Rectal smooth muscle tissue (tissue), 1 donor: ENCODE measurements around the gene LRCOL1.
"Not testable (repeated sequence)": the region's sequence is repeated elsewhere in the genome, so short reads cannot be mapped to it uniquely, and the experiment has no call there.

ENCODE experiments used
- H3K27ac ChIP-seq: one replicate; pipeline ENCODE4 v1.7.0; 2013; ENCODE audit warnings: low read depth, low read length, inconsistent platforms
- H3K27me3 ChIP-seq: one replicate; pipeline ENCODE4 v1.7.0; 2013; ENCODE audit warnings: low read length; ENCODE audit not compliant: control insufficient read depth, insufficient read depth
- H3K36me3 ChIP-seq: one replicate; pipeline ENCODE4 v1.7.0; 2013; ENCODE audit warnings: low read length; ENCODE audit not compliant: control insufficient read depth, insufficient read depth
- H3K4me1 ChIP-seq: one replicate; pipeline ENCODE4 v1.7.0; 2013; ENCODE audit warnings: low read length; ENCODE audit not compliant: control insufficient read depth, insufficient read depth
- H3K4me3 ChIP-seq: one replicate; pipeline ENCODE4 v1.7.0; 2013; ENCODE audit warnings: low read length
- H3K9ac ChIP-seq: one replicate; pipeline ENCODE4 v1.7.0; 2013; ENCODE audit warnings: low read length

Gene LRCOL1

DNA sequence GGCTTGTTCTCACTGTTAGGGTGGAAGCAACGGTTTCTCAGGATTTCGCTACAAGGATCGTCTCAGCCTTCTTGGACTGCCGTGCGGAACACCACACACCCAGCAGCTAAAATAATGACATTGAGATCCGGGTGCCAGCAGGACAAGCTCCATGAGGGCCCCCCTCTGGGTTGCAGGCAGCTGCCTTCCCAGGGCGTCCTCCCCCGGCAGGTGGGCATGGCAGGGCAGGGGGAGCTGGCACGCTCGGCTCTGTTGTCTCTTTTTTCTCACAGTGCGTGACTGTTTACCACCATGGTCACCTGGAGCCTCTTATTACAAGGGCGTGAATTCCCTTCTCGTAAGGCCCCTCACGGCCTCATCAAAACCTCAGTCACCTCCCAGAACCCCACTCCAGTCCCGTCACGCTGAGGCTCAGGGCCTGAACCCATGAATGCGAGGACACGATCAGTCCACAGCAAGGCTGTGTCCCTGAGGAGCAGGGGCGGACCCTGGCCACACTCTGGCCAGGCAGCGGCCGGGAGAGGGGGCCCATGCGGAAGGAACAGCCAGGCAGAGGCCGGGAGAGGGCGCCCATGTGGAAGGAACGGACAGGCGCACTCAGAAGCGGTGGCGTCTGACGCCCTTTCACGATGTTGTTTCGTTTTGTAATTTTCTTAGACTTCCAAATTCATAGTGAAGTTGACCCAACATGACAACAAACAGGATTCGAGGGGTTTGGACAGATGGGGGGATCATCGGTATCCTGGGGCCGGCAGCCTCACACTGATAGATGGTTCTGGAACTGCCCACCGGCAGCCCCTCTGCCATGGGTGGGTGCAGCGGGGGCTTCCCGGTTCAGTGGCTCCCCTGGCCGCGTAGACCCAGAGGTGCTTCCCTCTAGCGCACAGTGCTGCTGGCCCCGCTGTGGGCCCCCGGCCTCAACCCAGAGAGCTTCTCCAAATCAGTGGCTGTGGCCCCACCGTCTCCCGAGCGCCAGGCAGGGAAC is 10.0 kb downstream of the LRCOL1 start:
- peaks cover 2% of the 10 kb centered on the region for H3K4me1 ChIP-seq

GRCh38 chr12:132599502-132599901 is 10.9 kb downstream of the LRCOL1 start:
- peaks cover 15% of the 10 kb centered on the region for H3K27me3 ChIP-seq

More for the DNA sequence above, 10.0 kb downstream of the LRCOL1 start:
- Histone ChIP-seq H3K9ac (no peak overlapping the region), H3K4me3 (peak overlapping the region; percentile 55), H3K36me3 (no peaks in the 10 kb centered on the region), H3K27me3 (peaks cover 17% of the 10 kb centered on the region), H3K27ac (no peak overlapping the region)

DNA sequence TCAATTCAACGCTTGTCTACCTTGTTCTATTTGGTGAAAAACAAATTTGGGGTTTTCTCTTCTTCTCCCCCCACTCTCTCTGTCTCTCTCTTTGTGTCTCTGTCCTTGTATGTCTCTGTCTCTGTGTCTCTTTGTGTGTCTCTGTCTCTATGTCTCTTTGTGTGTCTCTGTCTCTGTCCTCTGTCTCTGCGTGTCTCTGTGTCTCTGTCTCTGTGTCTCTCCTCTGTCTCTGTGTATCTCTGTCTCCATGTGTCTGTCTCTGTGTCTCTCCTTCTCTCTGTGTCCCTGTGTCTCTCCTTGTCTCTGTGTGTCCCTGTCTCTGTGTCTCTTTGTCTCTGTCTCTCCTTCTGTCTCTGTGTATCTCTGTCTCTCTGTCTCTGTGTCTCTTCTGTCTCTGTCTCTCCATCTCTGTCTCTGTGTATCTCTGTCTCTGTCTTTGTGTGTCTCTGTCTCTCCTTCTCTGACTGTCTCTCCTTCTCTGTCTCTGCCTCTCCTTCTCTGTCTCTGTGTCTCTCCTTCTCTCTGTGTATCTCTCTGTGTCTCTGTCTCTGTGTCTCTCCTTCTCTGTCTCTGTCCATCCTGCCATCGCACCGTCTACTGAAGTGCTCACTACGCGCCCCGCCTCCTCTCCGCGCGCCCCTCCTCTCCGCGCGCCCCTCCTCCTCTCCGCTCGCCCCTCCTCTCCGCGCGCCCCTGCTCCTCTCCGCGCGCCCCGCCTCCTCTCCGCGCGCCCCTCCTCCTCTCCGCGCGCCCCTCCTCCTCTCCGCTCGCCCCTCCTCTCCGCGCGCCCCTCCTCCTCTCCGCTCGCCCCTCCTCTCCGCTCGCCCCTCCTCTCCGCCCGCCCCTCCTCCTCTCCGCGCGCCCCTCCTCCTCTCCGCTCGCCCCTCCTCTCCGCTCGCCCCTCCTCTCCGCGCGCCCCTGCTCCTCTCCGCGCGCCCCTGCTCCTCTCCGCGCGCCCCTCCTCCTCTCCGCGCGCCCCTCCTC is 12.8 kb downstream of the LRCOL1 start:
- no peak overlapping the region for H3K27ac ChIP-seq
- H3K4me3 ChIP-seq, result peak overlapping the region; percentile 52
- H3K36me3 ChIP-seq, result no peaks in the 10 kb centered on the region
- no peaks in the 10 kb centered on the region for H3K27me3 ChIP-seq
- no peak overlapping the region for H3K9ac ChIP-seq
- H3K4me1 ChIP-seq, result peaks cover 2% of the 10 kb centered on the region

More at GRCh38 chr12:132599502-132599901, 10.9 kb downstream of the LRCOL1 start:
- not testable (repeated sequence) for H3K36me3 ChIP-seq, H3K4me1 ChIP-seq, H3K27ac ChIP-seq, H3K9ac ChIP-seq, H3K4me3 ChIP-seq

DNA sequence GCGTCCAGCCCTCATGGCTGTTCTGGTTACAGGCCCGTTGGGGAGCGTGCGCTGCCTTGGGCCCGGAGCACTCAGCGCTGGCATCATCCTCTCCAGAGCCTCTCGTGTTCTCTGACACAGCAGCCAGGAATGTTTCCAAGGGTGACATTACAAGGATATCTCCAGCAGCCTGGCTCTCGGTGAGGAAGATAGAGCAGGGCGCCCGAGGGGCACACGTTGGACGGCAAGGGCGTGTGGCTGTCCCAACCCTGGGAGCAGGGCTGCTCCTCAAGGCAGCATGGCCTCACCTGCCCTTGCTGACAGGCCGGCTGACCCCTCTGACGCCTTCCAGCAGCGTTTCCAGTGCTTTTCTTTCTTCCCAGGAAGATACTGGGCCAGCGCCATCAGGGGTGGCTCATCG is 14.4 kb downstream of the LRCOL1 start:
- H3K27ac ChIP-seq, result no peak overlapping the region
- H3K27me3 ChIP-seq, result no peaks in the 10 kb centered on the region
- H3K9ac ChIP-seq, result no peak overlapping the region
- peaks cover 2% of the 10 kb centered on the region for H3K4me1 ChIP-seq
- no peak overlapping the region for H3K4me3 ChIP-seq
- no peaks in the 10 kb centered on the region for H3K36me3 ChIP-seq

GRCh38 chr12:132595183-132595582 is 15.2 kb downstream of the LRCOL1 start:
- no peaks in the 10 kb centered on the region for H3K27me3 ChIP-seq
- no peak overlapping the region for H3K9ac ChIP-seq
- no peak overlapping the region for H3K27ac ChIP-seq
- no peaks in the 10 kb centered on the region for H3K4me1 ChIP-seq
- no peak overlapping the region for H3K4me3 ChIP-seq
- H3K36me3 ChIP-seq, result no peaks in the 10 kb centered on the region

DNA sequence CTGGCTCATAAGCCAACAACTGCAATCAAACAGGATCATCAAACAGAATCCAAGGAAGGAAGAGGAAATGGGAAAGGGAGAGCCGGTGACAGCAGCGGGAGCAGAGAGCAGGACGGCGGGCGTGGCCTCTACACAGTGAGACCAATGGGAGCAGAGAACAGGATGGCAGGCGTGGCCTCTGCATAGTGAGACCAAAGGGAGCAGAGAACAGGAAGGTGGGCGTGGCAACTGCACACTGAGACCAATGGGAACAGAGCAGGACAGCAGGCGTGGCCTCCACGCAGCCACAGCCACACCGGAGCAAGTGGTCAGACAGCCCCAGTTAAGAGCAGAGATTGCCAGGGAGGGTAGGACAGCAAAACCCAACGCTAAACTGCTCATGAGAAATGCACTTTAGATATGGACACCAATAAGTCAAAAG is 16.4 kb downstream of the LRCOL1 start:
- H3K4me3 ChIP-seq, result peak overlapping the region; percentile 23
- no peaks in the 10 kb centered on the region for H3K4me1 ChIP-seq
- no peaks in the 10 kb centered on the region for H3K36me3 ChIP-seq
- no peaks in the 10 kb centered on the region for H3K27me3 ChIP-seq
- H3K27ac ChIP-seq, result no peak overlapping the region
- no peak overlapping the region for H3K9ac ChIP-seq

GRCh38 chr12:132593521-132593920 is 16.9 kb downstream of the LRCOL1 start:
- Histone ChIP-seq H3K36me3 (no peaks in the 10 kb centered on the region), H3K9ac (no peak overlapping the region), H3K4me1 (no peaks in the 10 kb centered on the region), H3K27me3 (no peaks in the 10 kb centered on the region), H3K27ac (no peak overlapping the region), H3K4me3 (peak overlapping the region; percentile 23)

- Histone ChIP-seq H3K4me3 (no peak overlapping the region), H3K36me3 (no peaks in the 10 kb centered on the region), H3K27ac (no peak overlapping the region), H3K9ac (no peak overlapping the region), H3K27me3 (no peaks in the 10 kb centered on the region), H3K4me1 (no peaks in the 10 kb centered on the region)
Observed at GRCh38 chr12:132593071-132593470, 17.3 kb downstream of the LRCOL1 start.

GRCh38 chr12:132592282-132592970 is 18.0 kb downstream of the LRCOL1 start:
- Histone ChIP-seq H3K4me3 (no peak overlapping the region), H3K27me3 (no peaks in the 10 kb centered on the region)

DNA sequence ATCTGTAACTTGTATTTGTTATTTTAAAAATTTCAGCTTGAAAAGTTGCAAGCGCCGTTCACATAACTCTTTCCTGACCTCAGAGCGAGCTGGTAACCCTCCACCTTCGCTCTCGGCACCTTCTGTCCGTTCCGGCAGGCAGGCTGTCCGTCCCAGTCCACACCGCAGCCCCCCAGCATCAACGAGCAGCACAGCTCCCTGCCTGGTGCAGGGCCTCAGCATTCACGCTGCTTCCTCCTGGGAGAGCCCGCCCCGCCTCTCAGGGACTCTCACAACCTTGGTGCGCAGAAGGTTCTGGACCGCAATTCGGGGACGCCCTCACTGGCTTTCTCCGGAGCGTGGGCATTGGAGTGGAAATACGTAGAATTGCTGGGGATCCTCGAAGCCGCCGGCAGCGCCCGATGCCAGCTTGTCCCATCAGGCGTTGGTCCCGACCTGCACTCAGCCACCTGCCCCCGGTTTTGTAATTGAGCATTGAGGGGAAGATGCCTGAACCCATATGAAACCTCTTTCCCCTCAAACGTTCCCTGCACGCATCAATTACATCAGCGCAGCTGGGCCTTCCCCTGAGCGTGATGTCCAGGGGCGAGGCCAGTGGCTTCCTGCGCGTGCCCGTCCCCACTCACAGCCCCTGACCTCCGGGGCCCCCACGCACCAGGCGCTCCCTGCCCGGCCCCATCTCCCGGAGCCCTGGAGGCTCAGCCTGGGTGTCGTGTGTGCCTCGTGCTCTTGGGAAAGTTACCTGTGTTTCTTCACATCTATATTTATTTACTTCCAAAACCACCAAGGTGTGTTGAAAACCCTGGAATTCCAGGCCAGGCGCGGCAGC is 19.1 kb downstream of the LRCOL1 start:
- Histone ChIP-seq H3K36me3 (no peaks in the 10 kb centered on the region), H3K27ac (no peak overlapping the region), H3K9ac (no peak overlapping the region), H3K27me3 (no peaks in the 10 kb centered on the region), H3K4me1 (no peaks in the 10 kb centered on the region), H3K4me3 (no peak overlapping the region)

More at GRCh38 chr12:132592282-132592970, 18.0 kb downstream of the LRCOL1 start:
- no peak overlapping the region for H3K27ac ChIP-seq
- no peak overlapping the region for H3K9ac ChIP-seq
- H3K4me1 ChIP-seq, result no peaks in the 10 kb centered on the region
- H3K36me3 ChIP-seq, result no peaks in the 10 kb centered on the region
